Ecto neural progenitor cell (in vitro differentiated cells): ENCODE results near the gene ANKS1B.

Source experiments
- DNase-seq: peaks from one replicate; pipeline ENCODE4 v3.0.0-alpha.2; 2018; ENCODE audit warnings: low spot score

ANKS1B gene

DNA sequence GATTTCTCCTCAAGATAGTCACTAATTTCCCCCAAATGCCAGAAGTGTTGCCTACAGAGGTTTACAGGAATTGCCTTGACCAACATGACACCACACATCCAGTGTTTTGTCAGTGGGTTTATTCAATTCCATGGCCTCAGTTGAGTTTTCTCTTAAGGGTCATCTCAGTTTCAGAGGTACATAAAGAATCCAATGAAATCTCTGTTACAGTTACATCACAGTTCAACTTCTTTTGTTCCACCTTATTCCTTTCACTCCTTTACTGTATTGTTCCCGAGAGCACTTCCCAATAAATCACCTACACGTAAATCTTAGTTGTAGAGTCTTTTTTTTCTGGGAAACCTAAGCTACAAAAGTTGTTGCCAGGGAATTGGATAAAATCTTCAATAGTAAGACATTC lies 410.8 kb downstream of the ANKS1B start:
- no peak for DNase-seq

DNA sequence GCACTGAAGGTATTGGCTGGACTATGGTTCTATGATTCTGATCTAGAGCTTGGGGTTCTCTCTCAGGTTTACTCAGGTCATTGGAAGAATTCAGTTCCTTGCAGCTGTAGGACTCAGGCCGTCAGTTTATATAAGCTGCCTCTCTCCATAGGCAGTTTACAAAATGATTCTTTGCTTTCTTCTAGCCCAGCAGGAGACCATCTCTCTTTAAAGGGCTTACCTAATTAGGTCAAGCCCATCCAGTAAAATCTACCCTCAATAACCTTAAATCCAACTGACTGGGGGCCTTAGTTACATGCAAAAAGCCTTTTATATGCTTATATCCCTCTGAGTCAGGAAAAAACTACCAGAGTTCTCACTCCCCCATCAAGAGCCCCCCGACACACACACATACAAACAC lies 417.7 kb downstream of the ANKS1B start:
- DNase-seq: no peak

DNA sequence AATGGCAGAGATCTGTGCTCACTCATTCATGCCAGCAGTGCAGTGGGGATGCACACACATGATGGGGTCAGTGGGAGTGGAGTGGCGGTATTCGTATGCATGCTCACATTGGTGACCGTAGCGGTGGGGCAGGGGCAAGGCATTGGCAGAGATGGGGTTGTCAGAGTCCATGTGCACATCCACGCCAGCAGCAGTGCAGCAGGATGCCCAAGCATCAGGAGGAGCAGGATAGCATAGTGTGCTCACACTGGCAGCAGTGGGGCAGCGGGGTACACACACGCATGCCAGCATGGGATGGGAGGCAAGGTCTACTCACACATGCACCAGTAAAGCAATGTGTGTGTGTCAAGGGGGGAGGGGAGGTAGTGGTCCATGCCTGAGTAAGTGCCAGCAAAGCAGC lies 426.6 kb downstream of the ANKS1B start:
- DNase-seq: no peak

DNA sequence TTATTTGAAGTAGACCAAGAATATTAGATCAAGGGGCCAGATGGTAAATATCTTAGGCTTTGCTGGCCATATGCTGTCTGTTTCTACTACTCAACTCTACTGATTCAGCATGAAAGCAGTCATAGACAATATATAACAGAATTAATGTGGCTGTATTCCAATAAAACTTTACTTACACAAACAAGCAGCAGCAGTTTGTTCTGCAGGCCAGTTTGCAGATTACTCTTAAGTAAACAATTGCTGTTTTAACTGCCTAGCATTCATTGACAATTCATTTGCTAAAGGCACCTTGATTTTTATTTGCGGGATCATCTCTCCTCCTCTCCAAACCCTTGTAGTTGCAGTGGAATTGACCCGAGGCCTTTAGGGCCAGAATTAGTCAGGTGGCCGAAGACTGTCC lies 431.3 kb downstream of the ANKS1B start:
- no peak for DNase-seq

DNA sequence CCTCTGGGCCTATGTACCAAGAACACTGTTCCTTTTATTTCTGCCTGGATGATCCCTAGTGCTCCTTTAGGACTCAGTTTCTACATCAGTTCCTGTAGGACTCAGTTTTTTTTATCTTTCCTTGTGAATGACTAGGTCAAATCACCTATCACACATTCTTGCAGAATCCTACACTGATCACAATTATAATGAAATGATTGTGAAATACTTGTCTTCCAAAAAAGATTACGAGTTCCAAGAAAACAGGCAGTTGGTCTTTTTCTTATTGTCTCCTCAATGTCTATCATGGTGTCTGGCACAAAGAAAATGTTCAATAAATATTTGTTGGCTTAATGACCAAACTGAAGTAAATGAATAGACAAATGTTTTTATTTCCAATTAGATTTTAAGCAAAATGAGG lies 432.7 kb downstream of the ANKS1B start:
- no peak for DNase-seq

DNA sequence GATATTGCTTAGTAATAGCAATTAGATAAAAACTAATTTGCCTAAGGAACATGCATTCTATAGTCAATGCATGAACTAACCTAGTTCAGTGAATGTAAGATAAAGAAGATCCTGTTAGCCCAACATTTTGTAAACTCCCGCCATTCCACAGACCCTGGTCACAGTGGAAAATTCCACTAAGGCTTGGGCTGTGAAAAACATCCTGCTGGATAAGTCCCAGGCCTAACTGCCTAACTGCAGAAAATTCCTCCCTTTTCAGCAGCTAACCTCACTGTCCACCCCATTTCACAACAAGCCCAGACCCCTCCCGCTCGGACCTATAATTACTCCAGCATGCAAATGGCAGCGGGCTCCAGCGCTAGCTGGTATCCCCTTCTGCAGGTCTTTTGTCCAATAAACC lies 435.1 kb downstream of the ANKS1B start:
- DNase-seq: no peak

DNA sequence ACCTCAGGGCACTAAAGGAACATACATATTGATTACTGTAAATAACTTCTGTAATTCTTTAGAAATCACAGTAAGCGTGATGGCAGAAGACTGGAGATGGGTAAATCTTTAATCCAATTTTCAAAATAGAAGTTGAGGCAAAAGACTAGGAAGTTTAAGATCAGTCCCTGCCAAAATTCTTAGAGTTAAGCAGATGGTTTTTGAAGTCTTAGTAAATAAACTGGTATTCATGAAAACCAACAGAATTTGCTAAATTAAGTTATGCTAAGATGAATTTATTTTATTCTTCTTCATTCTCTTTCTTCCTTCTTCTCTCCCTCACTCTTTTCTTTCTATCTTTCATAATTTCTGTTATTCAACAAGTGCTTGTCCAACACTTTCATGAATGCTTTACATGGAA lies 435.5 kb downstream of the ANKS1B start:
- DNase-seq: no peak

DNA sequence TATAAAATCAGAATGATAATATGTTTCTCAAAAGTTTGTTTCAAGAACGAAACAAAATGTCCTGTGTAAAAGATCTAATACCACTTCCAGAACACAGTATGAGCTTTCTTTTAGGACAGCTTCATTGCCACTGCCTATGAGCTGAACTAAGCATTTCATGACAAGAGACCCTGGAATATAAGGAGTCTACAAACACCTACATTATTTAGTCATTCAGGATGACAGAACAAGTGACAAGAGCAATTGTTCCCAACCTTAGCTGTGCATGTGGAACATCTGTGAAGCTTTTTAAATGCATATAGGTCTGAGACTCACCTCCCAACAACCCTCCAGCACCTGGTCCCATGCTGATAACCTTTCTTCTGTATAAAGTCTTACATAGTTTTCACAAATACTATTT lies 440.3 kb downstream of the ANKS1B start:
- DNase-seq: no peak

DNA sequence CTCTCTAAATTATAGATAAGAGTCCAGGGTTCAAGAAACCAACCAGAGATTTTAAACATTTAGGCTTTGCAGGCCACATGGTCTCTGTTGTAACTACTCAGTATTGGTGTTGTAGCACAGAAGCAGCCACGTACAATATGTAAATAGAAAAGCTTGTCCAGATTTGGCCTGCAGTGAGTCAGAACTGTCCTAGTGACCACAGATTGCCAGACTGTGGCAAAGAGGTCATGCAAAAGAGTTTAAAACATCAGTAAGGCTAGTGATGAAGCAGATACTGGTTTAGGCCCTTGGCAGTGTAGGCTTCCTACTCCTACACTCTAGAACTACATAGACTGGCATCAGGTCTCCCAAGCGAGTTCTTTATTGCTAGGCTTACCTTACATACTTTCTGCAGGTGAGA lies 454.8 kb downstream of the ANKS1B start:
- DNase-seq: no peak

DNA sequence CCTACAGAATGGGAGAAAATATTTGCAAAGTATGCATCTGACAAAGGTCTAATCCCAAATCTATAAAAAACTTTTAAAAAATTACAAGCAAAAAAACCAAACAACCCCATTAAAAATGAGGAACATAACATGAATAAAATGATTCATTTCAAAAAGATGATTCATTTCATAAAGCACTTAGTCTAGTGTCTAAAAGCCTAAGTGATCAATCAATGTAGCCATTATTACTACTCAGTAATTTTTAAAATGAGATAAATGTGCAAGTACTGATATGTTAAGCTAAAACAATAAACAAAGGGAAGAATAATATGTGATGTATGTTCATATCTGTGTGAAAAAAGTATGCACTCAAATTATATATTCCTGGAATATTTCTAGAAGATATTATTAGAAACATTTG lies 456.3 kb downstream of the ANKS1B start:
- DNase-seq: no peak

DNA sequence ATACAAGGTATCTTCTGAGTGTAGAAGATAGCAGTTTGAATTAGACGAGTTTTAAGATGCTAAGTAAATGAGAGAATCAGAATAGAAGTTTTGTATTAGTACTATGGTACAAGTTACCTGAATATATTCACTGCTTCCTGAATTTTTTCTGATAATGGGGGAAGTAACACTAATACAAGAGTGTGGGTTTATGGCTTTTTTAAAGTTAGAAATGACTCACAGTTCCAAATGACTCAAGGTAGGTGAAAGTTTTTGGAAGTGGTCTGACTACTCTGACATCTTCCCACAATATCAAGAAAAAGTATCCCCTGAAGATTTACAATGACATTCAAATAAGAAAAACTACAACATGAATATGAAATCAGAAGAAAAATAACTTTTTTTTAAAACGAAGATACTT lies 460.9 kb downstream of the ANKS1B start:
- no peak for DNase-seq

DNA sequence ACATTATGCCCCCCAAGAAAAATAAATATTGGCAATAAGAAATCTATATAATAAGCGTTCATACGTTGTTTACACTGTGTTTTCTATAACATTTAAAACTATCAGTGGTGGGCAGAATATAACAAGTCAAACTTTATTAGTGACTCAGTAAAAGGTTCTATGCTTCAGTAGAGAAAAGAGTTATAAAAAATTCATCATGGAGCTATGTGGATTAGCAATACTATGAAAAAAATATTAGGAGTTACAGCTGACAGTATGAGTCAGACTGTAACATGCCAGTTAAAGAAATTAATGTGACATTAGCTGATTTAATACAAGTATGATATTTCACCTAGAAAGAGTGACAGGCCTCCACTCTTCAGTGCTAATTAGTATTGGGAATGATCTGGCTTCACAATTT lies 462.3 kb downstream of the ANKS1B start:
- DNase-seq: no peak

DNA sequence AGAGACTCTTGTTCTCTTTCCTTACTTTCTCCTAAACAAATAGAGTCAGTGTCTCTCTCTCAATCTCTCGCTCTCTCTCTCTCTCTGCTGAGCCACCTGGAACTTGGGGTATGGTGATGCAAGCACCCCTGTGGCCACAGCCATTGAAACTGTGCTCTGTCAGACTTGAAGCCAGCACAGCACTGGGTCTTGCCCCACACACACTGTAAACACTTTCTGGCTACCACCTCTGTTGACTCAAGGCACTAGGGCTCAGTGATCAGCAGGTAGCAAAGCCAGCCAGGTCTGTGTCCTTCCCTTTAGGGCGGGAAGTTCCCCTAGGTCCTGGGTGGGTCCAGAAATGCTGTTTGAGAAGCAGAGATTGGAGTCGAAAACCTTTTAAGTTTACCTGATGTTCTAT lies 463.1 kb downstream of the ANKS1B start:
- no peak for DNase-seq

DNA sequence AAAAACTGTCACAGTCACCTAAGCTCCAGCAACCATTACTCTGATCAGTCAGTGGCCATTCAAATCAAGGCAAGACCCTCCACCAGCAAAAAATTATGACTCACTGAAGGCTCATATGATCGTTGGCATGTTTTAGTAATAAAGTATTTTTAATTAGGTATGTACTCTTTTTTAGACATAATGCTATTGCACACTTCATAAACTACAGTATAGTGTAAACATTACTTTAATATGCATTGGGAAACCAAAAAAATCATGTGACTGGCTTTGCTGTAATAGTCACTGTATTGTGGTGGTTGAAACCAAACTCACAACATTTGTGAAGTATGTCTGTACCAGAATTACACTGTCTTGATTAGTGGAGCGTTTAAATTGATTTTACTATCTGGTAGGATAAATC lies 471.7 kb downstream of the ANKS1B start:
- DNase-seq: no peak

DNA sequence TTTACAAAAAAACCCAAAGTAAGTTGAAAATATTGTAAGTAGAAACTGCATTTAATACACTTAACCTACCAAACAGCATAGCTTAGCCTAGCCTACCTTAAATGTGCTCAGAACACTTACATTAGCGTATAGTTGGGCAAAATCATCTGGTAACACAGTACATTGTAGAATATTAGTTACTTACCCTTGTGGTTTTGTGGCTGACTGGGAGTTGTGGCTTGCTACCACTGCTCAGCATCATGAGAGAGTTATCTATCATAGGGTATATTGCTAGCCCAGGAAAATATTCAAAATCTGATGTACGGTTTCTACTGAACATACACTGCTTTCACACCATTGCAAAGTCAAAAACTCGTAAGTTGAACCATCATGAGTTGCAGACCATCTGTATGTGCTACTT lies 478.9 kb downstream of the ANKS1B start:
- DNase-seq: no peak

DNA sequence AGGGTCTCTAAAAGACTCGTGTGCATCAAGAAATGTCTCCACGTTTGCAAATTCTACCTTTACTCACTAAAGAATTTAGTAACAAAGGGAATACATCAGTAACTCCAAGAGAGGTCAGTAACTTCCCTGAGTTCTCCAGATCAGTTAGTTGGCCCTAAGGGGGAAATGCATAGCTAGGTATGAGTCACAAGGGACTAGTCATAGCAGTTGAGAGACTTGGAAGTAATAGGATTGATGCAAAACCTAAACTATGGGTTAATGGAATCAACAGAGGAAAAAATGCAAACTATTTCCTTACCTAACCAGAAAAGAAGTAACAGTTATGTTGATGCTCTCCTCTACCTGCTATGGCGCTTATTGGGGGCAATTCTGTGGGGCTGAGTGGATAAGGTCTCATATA lies 486.0 kb downstream of the ANKS1B start:
- no peak for DNase-seq

DNA sequence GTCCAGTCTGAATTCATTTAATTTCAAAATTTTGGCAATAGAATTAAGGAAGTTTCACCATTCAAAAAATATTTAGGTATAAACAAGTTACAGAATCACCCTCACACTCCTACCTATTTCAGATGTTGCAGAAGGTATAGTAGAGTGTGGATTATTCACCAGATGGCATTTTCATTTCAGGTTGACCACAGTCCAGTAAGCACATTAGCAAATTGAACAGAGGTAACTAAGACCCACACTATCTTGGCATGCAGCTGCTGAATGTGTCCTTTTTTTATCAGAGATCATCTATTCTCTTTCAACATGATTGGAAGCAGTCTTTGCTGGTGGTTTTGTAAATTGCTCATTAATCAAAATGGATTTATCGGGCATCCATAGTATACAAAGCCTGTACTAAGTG lies 488.9 kb downstream of the ANKS1B start:
- DNase-seq: no peak

DNA sequence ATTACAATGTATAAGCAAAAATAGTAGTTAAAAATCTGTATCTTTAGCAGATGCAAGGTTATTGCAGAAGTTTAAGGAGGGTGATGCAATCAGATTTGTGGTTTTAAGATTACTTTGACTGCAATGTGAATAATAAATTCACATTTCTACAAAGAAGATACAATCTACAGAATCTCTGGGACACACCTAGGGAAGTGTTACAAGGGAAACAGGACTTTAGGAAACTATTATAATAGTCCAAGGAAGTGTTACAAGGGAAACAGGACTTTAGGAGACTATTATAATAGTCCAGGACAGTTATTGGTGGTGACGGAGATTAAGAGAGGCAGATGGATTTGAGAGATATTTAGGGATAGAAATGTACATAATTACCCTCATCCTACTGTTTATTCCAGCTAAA lies 491.5 kb downstream of the ANKS1B start:
- DNase-seq: no peak

DNA sequence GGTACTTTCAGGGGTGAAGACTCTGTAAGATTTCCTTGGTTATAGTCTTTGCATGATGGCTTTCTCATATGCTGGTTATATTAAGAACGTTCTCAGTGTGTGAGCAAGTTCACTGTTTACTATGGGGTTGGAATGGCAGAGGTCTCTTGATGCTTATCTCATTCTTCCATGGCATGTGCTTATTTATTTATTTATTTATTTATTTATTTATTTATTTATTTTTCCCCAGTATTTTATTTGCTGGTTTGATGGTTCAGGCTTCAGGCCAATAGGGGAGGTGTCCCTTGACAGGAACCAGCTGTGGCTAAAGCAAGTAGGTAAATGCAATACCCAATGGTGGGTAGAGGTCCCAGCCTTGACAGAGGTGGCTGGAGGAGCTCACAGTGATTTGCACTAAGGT lies 498.5 kb downstream of the ANKS1B start:
- DNase-seq: no peak

DNA sequence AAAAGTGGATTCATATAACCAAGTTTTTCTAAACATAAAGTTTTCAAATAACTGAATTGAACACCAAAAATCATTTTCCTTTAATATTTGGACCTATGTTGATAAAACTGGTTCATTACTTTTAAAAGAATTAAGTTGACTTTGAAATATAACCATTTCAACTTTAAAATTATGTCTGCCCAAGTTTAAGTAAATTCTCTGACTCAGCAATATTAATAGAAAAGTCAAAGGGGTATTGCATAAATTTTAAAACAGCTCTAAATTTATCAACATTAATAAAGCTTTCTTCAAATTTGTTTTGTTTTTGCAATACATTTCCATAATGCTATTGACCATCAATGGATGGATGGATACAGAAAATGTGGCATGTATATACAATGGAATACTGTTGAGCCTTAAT lies 505.6 kb downstream of the ANKS1B start:
- DNase-seq: no peak

DNA sequence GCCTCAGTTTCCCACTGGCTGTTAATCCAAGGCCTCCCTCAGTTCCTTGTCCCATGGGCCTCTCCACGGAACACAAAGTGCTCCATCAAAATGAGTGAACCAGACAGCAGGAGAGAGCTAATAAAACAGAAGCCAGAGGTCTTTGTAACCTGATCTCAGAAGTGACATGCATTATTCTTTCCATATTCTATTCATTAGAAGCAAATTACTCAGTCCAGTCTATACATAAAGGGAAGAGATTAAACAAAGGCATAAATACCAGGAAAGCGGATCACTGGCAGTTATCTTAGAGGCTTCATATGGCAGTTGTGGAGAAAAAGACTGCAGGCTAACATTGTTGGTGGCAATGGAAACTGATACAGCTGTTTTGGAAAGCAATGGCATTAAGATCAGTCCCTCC lies 507.8 kb downstream of the ANKS1B start:
- DNase-seq: no peak

DNA sequence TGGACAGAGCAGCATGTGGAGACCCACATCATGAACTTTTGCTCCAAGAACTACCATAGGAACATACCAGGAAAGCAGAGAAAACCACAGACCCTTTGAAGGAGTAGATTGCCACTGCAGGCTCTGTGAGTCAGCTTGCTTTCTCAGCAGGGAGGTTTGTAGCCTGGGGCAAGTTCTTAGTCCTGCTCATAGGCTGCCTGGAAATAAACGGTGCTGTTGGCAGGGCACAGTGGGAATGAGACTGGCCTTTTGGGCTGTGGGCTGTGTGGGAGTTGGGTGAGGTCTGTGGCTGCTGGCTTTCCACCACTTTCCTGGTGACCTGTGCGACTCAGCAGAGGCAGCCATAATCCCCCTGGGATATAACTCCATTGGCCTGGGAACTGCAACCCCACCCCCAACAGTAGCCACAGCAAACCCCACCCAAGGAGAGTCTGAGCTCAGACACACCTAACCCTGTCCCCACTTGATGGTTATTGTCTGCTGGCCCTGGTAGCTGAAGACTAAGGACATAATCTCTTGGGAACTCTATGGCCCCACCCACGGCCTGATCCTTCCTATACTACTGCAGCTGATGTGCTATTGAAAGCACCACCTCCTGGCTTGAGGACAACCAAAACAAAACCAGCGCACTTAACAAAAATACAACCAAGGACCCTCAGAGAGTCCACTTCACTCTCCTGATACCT lies 529.2 kb downstream of the ANKS1B start:
- peak; percentile 59 for DNase-seq

DNA sequence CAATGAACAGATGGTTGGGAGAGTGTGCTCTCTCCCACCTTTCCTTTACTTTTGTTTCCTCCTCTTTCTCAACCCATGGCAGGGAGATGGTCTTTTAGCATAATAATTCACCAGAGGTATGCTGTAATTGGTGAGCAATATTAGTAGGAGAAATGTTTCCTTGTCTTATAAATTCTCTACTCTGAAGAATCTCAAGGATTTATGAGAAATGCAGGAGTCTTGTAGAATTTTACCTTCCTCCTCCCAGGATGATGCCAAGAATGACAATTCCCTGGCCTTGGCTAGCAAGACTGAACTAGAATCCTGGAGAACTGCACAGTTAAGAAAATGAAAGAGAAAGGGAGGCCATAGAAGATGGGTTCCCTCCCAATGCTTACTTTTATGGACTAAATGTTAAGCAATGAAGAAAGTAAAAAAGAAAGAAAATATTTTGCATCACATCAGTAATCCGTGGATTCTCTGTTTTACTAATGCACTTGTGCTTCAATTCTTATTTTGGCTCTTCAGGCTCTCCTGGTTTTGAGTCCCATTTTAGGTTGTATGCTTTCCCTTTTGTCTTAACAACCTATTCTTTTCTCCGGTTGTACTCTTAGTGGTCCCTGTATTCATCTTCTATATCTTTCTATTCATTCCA lies 530.1 kb downstream of the ANKS1B start:
- DNase-seq: no peak

DNA sequence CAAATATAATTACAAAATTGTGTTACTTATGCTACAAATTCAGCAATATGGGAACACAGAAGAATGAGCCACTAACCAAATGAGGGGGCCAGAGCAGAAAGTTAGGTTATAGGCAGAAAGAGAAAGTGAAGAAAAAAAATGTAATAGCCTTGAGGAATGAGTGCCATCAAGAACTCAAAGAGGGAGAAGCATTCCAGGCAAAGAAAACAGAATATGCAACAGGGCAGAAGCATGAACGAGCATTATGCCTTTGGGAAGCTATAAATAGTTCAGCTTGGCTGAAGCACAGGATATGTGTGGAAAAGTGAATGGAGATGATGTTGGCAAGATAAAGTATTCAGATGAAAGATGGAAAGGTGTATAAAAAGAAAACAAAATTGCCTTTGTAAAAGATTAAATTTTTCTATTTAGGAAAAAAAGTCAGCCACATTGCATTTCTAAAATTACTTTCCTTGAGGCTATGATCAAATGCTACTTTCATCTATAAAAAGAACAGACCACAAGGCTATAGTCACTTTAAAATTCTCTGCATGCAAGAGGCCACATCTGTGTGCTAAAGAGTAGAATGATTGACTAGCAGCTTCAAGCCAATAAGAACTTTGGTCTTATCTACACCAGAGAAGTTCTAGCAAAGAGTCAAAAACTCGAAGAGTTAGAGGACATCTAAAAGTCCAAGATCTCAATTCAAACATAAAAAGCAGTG lies 530.7 kb downstream of the ANKS1B start:
- no peak for DNase-seq
